Bronchial epithelial cell (primary cell): ENCODE measurements around the gene SH3D19. TPM values are rescaled to one million over a fixed set of nuclear protein-coding genes. Genes with fewer than 3 reads are reported as not detected.

Source experiments
- DNase-seq: peaks from one replicate; pipeline ENCODE4 v3.0.0-alpha.2; 2010; ENCODE audit warnings: low read depth
- FAIRE-seq: peaks from 2 replicates; lab custom pipeline; 2011; peaks lifted over from hg19 to GRCh38; lab: Jason Lieb, UNC
- H3K27me3 ChIP-seq: 2 replicates; pipeline ENCODE4 v1.5.1; 2011; ENCODE audit warnings: low read length; ENCODE audit not compliant: control insufficient read depth, insufficient read depth
- H3K36me3 ChIP-seq: 2 replicates; pipeline ENCODE4 v1.5.1; 2011; ENCODE audit warnings: low read length; ENCODE audit not compliant: control insufficient read depth, insufficient read depth
- H3K4me3 ChIP-seq: 2 replicates; pipeline ENCODE4 v1.5.1; 2011; ENCODE audit warnings: mild to moderate bottlenecking, low read depth, low read length, control low read depth
- CTCF ChIP-seq: IDR thresholded peaks from 2 replicates; pipeline ENCODE4 v1.5.1; 2011; ENCODE audit warnings: mild to moderate bottlenecking, moderate library complexity, low read length, control low read depth, inconsistent platforms; ENCODE audit not compliant: insufficient read depth, severe bottlenecking
- total RNA-seq: library from RNA; depleted of rRNA; stranded (reverse); fragments of >200 nt; gene quantifications from 2 replicates; pipeline ENCODE4 v1.2.1, GENCODE V29; 2014

The SH3D19 gene
- total RNA-seq, 1 donor from 2014 or later, result 13.2 TPM

GRCh38 chr4:151302432-151302831 lies 23.0 kb downstream of the SH3D19 start:
- Histone ChIP-seq H3K36me3 (no peaks in the 10 kb centered on the region), H3K4me3 (no peak overlapping the region), H3K27me3 (no peaks in the 10 kb centered on the region)
- DNase-seq (no peak), FAIRE-seq (no peak)
- TF ChIP-seq CTCF, result no peak

GRCh38 chr4:151297170-151297569 lies 28.2 kb downstream of the SH3D19 start:
- H3K4me3 ChIP-seq, result no peak overlapping the region
- H3K27me3 ChIP-seq, result no peaks in the 10 kb centered on the region
- no peak for TF ChIP-seq CTCF
- FAIRE-seq (no peak), DNase-seq (no peak)
- H3K36me3 ChIP-seq, result no peaks in the 10 kb centered on the region

GRCh38 chr4:151296227-151296626 lies 29.2 kb downstream of the SH3D19 start:
- no peak for TF ChIP-seq CTCF
- Histone ChIP-seq H3K36me3 (no peaks in the 10 kb centered on the region), H3K4me3 (no peak overlapping the region), H3K27me3 (no peaks in the 10 kb centered on the region)
- FAIRE-seq, result no peak
- no peak for DNase-seq

GRCh38 chr4:151294833-151295496 lies 30.4 kb downstream of the SH3D19 start:
- Histone ChIP-seq H3K4me3 (no peak overlapping the region), H3K36me3 (no peaks in the 10 kb centered on the region), H3K27me3 (no peaks in the 10 kb centered on the region)
- FAIRE-seq (no peak), DNase-seq (no peak)
- TF ChIP-seq CTCF, result no peak

GRCh38 chr4:151292038-151292437 lies 33.4 kb downstream of the SH3D19 start:
- DNase-seq (no peak), FAIRE-seq (no peak)
- TF ChIP-seq CTCF, result no peak
- Histone ChIP-seq H3K4me3 (no peak overlapping the region), H3K36me3 (no peaks in the 10 kb centered on the region), H3K27me3 (no peaks in the 10 kb centered on the region)

GRCh38 chr4:151291485-151291884 lies 33.9 kb downstream of the SH3D19 start:
- H3K36me3 ChIP-seq, result no peaks in the 10 kb centered on the region
- no peak overlapping the region for H3K4me3 ChIP-seq
- FAIRE-seq, result no peak
- DNase-seq, result no peak
- H3K27me3 ChIP-seq, result no peaks in the 10 kb centered on the region
- TF ChIP-seq CTCF, result no peak
